ENCODE results near the gene FARS2. TPM values are rescaled to one million over a fixed set of nuclear protein-coding genes. Genes with fewer than 3 reads are reported as not detected.
A peak's percentile ranks its signal among the peaks of the same experiment; 100 is the strongest.

Gene FARS2
- total RNA-seq, 4 donors from 2014 or later: 10.6 to 24.9 (median 15.2) TPM

DNA sequence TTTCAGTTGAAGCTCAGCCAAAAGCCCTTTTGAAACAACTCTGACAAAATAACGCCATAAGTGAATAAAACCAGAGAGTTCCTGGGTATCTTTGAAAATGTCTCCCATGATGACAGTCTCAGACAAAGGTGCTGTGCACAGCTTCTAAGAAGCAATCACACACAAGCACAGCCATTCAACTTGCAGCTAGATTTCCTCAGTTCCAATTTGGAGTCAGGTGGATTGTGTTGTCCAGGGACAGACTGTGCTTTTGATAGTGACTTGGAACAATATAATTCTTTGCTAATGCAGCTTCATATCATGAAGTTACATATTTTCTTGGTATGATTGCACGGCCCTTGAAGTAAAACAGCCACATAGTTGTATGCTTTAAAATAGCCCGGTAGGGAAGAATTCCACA is 105.6 kb downstream of the FARS2 start:
- H3K27me3 ChIP-seq: no peaks in the 10 kb centered on the region
- H3K9me3 ChIP-seq: no peaks in the 10 kb centered on the region
- H3K4me1 ChIP-seq: peaks cover 0 to 14% (median 11%) of the 10 kb centered on the region in 4 donors
- peaks cover 0 to 11% (median 8%) of the 10 kb centered on the region in 4 donors for H3K36me3 ChIP-seq
- whole genome bisulfite sequencing: 50% methylated on average over 3 of the region's 3 CpGs
- no peak for DNase-seq (ENCODE audit: extremely low spot score)
- H3K4me3 ChIP-seq: no peak overlapping the region
- TF ChIP-seq CTCF (IDR thresholded peaks at IDR 0.05) (no peak), POLR2AphosphoS5 (IDR thresholded peaks at IDR 0.05) (no peak), EP300 (IDR thresholded peaks at IDR 0.05) (no peak), POLR2A (IDR thresholded peaks at IDR 0.05; ENCODE audit: low read depth) (no peak)
- H3K27ac ChIP-seq (replicated peaks in 1 of 4): no peak overlapping the region
- intact Hi-C loops (cut with DNase I): no loop called here

GRCh38 chr6:5367510-5367909 is 106.2 kb downstream of the FARS2 start:
- Histone ChIP-seq H3K4me1 (peaks cover 0 to 14% (median 11%) of the 10 kb centered on the region in 4 donors), H3K9me3 (no peaks in the 10 kb centered on the region), H3K27ac (replicated peaks in 1 of 4) (no peak overlapping the region), H3K4me3 (no peak overlapping the region), H3K36me3 (peaks cover 0 to 11% (median 8%) of the 10 kb centered on the region in 4 donors), H3K27me3 (no peaks in the 10 kb centered on the region)
- no peak for TF ChIP-seq CTCF (IDR thresholded peaks at IDR 0.05)
- no peak for TF ChIP-seq POLR2A (IDR thresholded peaks at IDR 0.05; ENCODE audit: low read depth)
- no peak for TF ChIP-seq POLR2AphosphoS5 (IDR thresholded peaks at IDR 0.05)
- TF ChIP-seq EP300 (IDR thresholded peaks at IDR 0.05): no peak
- DNase-seq (ENCODE audit: extremely low spot score): no peak
- intact Hi-C loops (cut with DNase I): no loop called here
- 65% methylated on average over 2 of the region's 2 CpGs for WGBS

DNA sequence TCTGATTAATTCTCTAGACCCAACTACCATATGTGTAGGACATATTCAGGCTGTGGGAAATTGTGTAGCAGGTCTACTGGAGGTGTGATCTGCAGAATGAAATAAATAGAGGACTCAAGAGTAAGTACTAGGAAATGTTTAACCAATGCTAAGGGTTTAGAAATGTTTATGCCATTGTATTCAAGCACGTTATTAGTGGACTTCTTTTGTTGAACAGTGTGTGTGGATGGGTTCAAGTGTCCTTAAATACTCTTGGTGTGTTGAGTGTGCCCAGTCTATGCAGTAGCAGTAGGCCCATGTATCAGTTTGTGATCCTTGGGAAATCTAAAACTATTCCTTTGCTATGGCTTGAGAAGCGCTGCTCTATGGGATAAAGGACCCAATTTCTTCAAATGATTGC is 112.1 kb downstream of the FARS2 start:
- Histone ChIP-seq H3K36me3 (peaks cover 0 to 9% (median 7%) of the 10 kb centered on the region in 4 donors), H3K4me3 (no peak overlapping the region), H3K27me3 (no peaks in the 10 kb centered on the region), H3K9me3 (no peaks in the 10 kb centered on the region), H3K27ac (replicated peaks in 1 of 4) (no peak overlapping the region), H3K4me1 (no peaks in the 10 kb centered on the region)
- WGBS: 100% methylated on average over 2 of the region's 2 CpGs
- intact Hi-C loops (cut with DNase I): no loop called here
- TF ChIP-seq POLR2AphosphoS5 (IDR thresholded peaks at IDR 0.05) (no peak), CTCF (IDR thresholded peaks at IDR 0.05) (no peak), POLR2A (IDR thresholded peaks at IDR 0.05; ENCODE audit: low read depth) (no peak), EP300 (IDR thresholded peaks at IDR 0.05) (no peak)
- no peak for DNase-seq (ENCODE audit: extremely low spot score)

DNA sequence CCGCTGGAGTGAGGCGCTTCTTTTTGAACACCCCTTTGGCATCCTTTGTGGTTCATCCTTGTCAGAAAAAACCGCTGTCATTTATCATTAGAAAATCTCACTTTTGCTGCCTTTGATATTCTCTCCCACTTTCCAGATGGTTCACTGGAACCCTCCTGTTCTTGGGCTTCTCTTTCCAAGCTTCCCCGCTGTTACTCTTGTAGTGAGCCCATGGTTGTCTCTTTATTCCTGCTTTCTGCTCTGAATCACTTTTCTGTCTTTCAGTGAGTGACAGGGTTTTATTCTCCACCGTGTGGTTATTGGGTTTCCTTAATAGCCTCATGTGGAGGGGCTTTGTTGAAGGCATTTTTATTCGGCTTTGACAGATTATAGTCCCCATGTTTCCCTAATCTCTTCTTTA is 117.0 kb downstream of the FARS2 start:
- Histone ChIP-seq H3K27ac (replicated peaks in 1 of 4) (no peak overlapping the region), H3K36me3 (no peaks in the 10 kb centered on the region), H3K27me3 (no peaks in the 10 kb centered on the region), H3K4me3 (no peak overlapping the region), H3K4me1 (no peaks in the 10 kb centered on the region), H3K9me3 (no peaks in the 10 kb centered on the region)
- no peak for DNase-seq (ENCODE audit: extremely low spot score)
- no peak for TF ChIP-seq EP300 (IDR thresholded peaks at IDR 0.05)
- TF ChIP-seq CTCF (IDR thresholded peaks at IDR 0.05): no peak
- TF ChIP-seq POLR2A (IDR thresholded peaks at IDR 0.05; ENCODE audit: low read depth): no peak
- no peak for TF ChIP-seq POLR2AphosphoS5 (IDR thresholded peaks at IDR 0.05)
- 78% methylated on average over 6 of the region's 6 CpGs for WGBS
- intact Hi-C loops (cut with DNase I): no loop called here

- Histone ChIP-seq H3K27ac (replicated peaks in 1 of 4) (no peak overlapping the region), H3K4me1 (no peaks in the 10 kb centered on the region), H3K27me3 (no peaks in the 10 kb centered on the region), H3K36me3 (no peaks in the 10 kb centered on the region), H3K4me3 (no peak overlapping the region), H3K9me3 (no peaks in the 10 kb centered on the region)
- TF ChIP-seq POLR2AphosphoS5 (IDR thresholded peaks at IDR 0.05) (no peak), POLR2A (IDR thresholded peaks at IDR 0.05; ENCODE audit: low read depth) (no peak), CTCF (IDR thresholded peaks at IDR 0.05) (peak in 2 of 3 experiments; percentile 6 to 25), EP300 (IDR thresholded peaks at IDR 0.05) (no peak)
- intact Hi-C loops (cut with DNase I): no loop called here
- 60% methylated on average over 3 of the region's 3 CpGs for WGBS
- DNase-seq (ENCODE audit: extremely low spot score): no peak
These were observed 118.4 kb downstream of the FARS2 start for GRCh38 chr6:5379647-5380242.
